Memory B cell (primary cell): ENCODE measurements around the gene CCDC178.
"Not testable (repeated sequence)": the region's sequence is repeated elsewhere in the genome, so short reads cannot be mapped to it uniquely, and the experiment has no call there.

Source experiments
- ATAC-seq: fragments of 150-1000 bp; cut with Tn5 transposase; 2 replicates; pipeline ENCODE4 v1.10.0; 2021; ENCODE audit warnings: low read depth, mild to moderate bottlenecking, moderate library complexity
- DNase-seq, 2 donors: peaks; one replicate each; pipeline ENCODE4 v3.0.0; 2022; ENCODE audit warnings: low spot score in 2 of 2
- H3K27ac Mint-ChIP-seq: one replicate; pipeline ENCODE4 v1.8.0; 2022; ENCODE audit warnings: mild to moderate bottlenecking, moderate library complexity, mixed read lengths
- H3K27me3 Mint-ChIP-seq: one replicate; pipeline ENCODE4 v1.8.0; 2022; ENCODE audit warnings: mixed read lengths
- H3K36me3 Mint-ChIP-seq: one replicate; pipeline ENCODE4 v1.8.0; 2022; ENCODE audit warnings: mild to moderate bottlenecking, mixed read lengths
- H3K4me1 Mint-ChIP-seq: one replicate; pipeline ENCODE4 v1.8.0; 2022; ENCODE audit warnings: mixed read lengths
- H3K4me3 Mint-ChIP-seq: one replicate; pipeline ENCODE4 v1.8.0; 2022; ENCODE audit warnings: mild to moderate bottlenecking, moderate library complexity, mixed read lengths
- H3K9me3 Mint-ChIP-seq: one replicate; pipeline ENCODE4 v1.8.0; 2022; ENCODE audit warnings: mixed read lengths

Gene CCDC178

GRCh38 chr18:33159151-33159550 lies 281.4 kb downstream of the CCDC178 start:
- Mint-ChIP-seq H3K27ac (no peak overlapping the region), H3K9me3 (no peaks in the 10 kb centered on the region), H3K4me3 (no peak overlapping the region), H3K36me3 (no peaks in the 10 kb centered on the region), H3K4me1 (no peaks in the 10 kb centered on the region), H3K27me3 (no peaks in the 10 kb centered on the region)
- no peak for ATAC-seq
- no peak for DNase-seq

- Mint-ChIP-seq H3K4me3 (no peak overlapping the region), H3K27me3 (no peaks in the 10 kb centered on the region), H3K36me3 (no peaks in the 10 kb centered on the region), H3K4me1 (no peaks in the 10 kb centered on the region), H3K27ac (no peak overlapping the region), H3K9me3 (no peaks in the 10 kb centered on the region)
- no peak for ATAC-seq
- no peak for DNase-seq
Observed at GRCh38 chr18:33157893-33158292, 282.6 kb downstream of the CCDC178 start.

GRCh38 chr18:33156906-33157470 lies 283.5 kb downstream of the CCDC178 start:
- Mint-ChIP-seq H3K4me3 (no peak overlapping the region), H3K27ac (no peak overlapping the region), H3K27me3 (no peaks in the 10 kb centered on the region), H3K36me3 (no peaks in the 10 kb centered on the region), H3K4me1 (no peaks in the 10 kb centered on the region), H3K9me3 (no peaks in the 10 kb centered on the region)
- ATAC-seq = no peak
- no peak for DNase-seq

GRCh38 chr18:33154049-33154448 lies 286.5 kb downstream of the CCDC178 start:
- DNase-seq (no peak), ATAC-seq (no peak)
- Mint-ChIP-seq H3K9me3 (peaks cover 1% of the 10 kb centered on the region), H3K27me3 (no peaks in the 10 kb centered on the region), H3K4me3 (no peak overlapping the region), H3K4me1 (no peaks in the 10 kb centered on the region), H3K27ac (no peak overlapping the region), H3K36me3 (no peaks in the 10 kb centered on the region)

- DNase-seq (no peak), ATAC-seq (no peak)
- H3K36me3 Mint-ChIP-seq = no peaks in the 10 kb centered on the region
- no peaks in the 10 kb centered on the region for H3K4me1 Mint-ChIP-seq
- H3K4me3 Mint-ChIP-seq = no peak overlapping the region
- H3K27ac Mint-ChIP-seq = no peak overlapping the region
- peaks cover 2% of the 10 kb centered on the region for H3K27me3 Mint-ChIP-seq
- peaks cover 1% of the 10 kb centered on the region for H3K9me3 Mint-ChIP-seq
Observed at GRCh38 chr18:33152376-33152775, 288.1 kb downstream of the CCDC178 start.

- not testable (repeated sequence) for H3K4me3 Mint-ChIP-seq, H3K27me3 Mint-ChIP-seq, H3K27ac Mint-ChIP-seq, H3K36me3 Mint-ChIP-seq, DNase-seq, ATAC-seq, H3K4me1 Mint-ChIP-seq, H3K9me3 Mint-ChIP-seq
Observed at GRCh38 chr18:33147811-33148210, 292.7 kb downstream of the CCDC178 start.

GRCh38 chr18:33146014-33146413 lies 294.5 kb downstream of the CCDC178 start:
- no peak for ATAC-seq
- Mint-ChIP-seq H3K4me3 (no peak overlapping the region), H3K27ac (no peak overlapping the region), H3K27me3 (peaks cover 4% of the 10 kb centered on the region), H3K36me3 (peaks cover 3% of the 10 kb centered on the region), H3K9me3 (peaks cover 1% of the 10 kb centered on the region), H3K4me1 (peaks cover 2% of the 10 kb centered on the region)
- no peak for DNase-seq

GRCh38 chr18:33135951-33136660 lies 304.4 kb downstream of the CCDC178 start:
- Mint-ChIP-seq H3K4me3 (no peak overlapping the region), H3K36me3 (no peaks in the 10 kb centered on the region), H3K4me1 (no peaks in the 10 kb centered on the region), H3K27ac (no peak overlapping the region), H3K27me3 (no peaks in the 10 kb centered on the region), H3K9me3 (peaks cover 6% of the 10 kb centered on the region)
- ATAC-seq = no peak
- DNase-seq = no peak

- DNase-seq (no peak), ATAC-seq (no peak)
- H3K27ac Mint-ChIP-seq = no peak overlapping the region
- no peak overlapping the region for H3K4me3 Mint-ChIP-seq
- no peaks in the 10 kb centered on the region for H3K4me1 Mint-ChIP-seq
- H3K36me3 Mint-ChIP-seq = no peaks in the 10 kb centered on the region
- H3K27me3 Mint-ChIP-seq = no peaks in the 10 kb centered on the region
- H3K9me3 Mint-ChIP-seq = no peaks in the 10 kb centered on the region
Observed at GRCh38 chr18:33132657-33133056, 307.9 kb downstream of the CCDC178 start.

- H3K36me3 Mint-ChIP-seq = no peaks in the 10 kb centered on the region
- H3K4me1 Mint-ChIP-seq = no peaks in the 10 kb centered on the region
- H3K27me3 Mint-ChIP-seq = peaks cover 2% of the 10 kb centered on the region
- no peak overlapping the region for H3K27ac Mint-ChIP-seq
- H3K4me3 Mint-ChIP-seq = no peak overlapping the region
- H3K9me3 Mint-ChIP-seq = no peaks in the 10 kb centered on the region
- no peak for ATAC-seq
- DNase-seq = no peak
Observed at GRCh38 chr18:33128581-33128980, 311.9 kb downstream of the CCDC178 start.

GRCh38 chr18:33123862-33124518 lies 316.5 kb downstream of the CCDC178 start:
- no peak for ATAC-seq
- DNase-seq = no peak
- H3K27ac Mint-ChIP-seq = no peak overlapping the region
- no peaks in the 10 kb centered on the region for H3K36me3 Mint-ChIP-seq
- peaks cover 2% of the 10 kb centered on the region for H3K27me3 Mint-ChIP-seq
- H3K4me3 Mint-ChIP-seq = no peak overlapping the region
- H3K9me3 Mint-ChIP-seq = no peaks in the 10 kb centered on the region
- no peaks in the 10 kb centered on the region for H3K4me1 Mint-ChIP-seq

GRCh38 chr18:33116376-33116775 lies 324.1 kb downstream of the CCDC178 start:
- H3K9me3 Mint-ChIP-seq = peaks cover 2% of the 10 kb centered on the region
- DNase-seq = no peak
- ATAC-seq = no peak
- no peak overlapping the region for H3K27ac Mint-ChIP-seq
- H3K4me1 Mint-ChIP-seq = no peaks in the 10 kb centered on the region
- no peak overlapping the region for H3K4me3 Mint-ChIP-seq
- H3K27me3 Mint-ChIP-seq = peaks cover 2% of the 10 kb centered on the region
- H3K36me3 Mint-ChIP-seq = no peaks in the 10 kb centered on the region

GRCh38 chr18:33115917-33116316 lies 324.6 kb downstream of the CCDC178 start:
- H3K4me1 Mint-ChIP-seq = no peaks in the 10 kb centered on the region
- H3K36me3 Mint-ChIP-seq = no peaks in the 10 kb centered on the region
- peaks cover 2% of the 10 kb centered on the region for H3K9me3 Mint-ChIP-seq
- DNase-seq = no peak
- no peak overlapping the region for H3K4me3 Mint-ChIP-seq
- peaks cover 2% of the 10 kb centered on the region for H3K27me3 Mint-ChIP-seq
- H3K27ac Mint-ChIP-seq = no peak overlapping the region
- ATAC-seq = no peak

GRCh38 chr18:33115476-33115875 lies 325.0 kb downstream of the CCDC178 start:
- H3K27me3 Mint-ChIP-seq = peaks cover 2% of the 10 kb centered on the region
- no peaks in the 10 kb centered on the region for H3K36me3 Mint-ChIP-seq
- DNase-seq (no peak), ATAC-seq (no peak)
- peaks cover 2% of the 10 kb centered on the region for H3K9me3 Mint-ChIP-seq
- no peak overlapping the region for H3K27ac Mint-ChIP-seq
- no peaks in the 10 kb centered on the region for H3K4me1 Mint-ChIP-seq
- H3K4me3 Mint-ChIP-seq = no peak overlapping the region
